HG02938 (cell line): ENCODE results near the gene FAM98A.
A peak's percentile ranks its signal among the peaks of the same experiment; 100 is the strongest.

Source experiments
- ATAC-seq: cut with Tn5 transposase; IDR thresholded peaks from one replicate; pipeline ENCODE4 v1.9.1; 2021; ENCODE audit warnings: mild to moderate bottlenecking, moderate library complexity; ENCODE audit not compliant: unreplicated experiment

FAM98A gene

GRCh38 chr2:33598561-33599174 lies 431 bp downstream of the FAM98A start:
- ATAC-seq = peak; percentile 63

- ATAC-seq = no peak
Measured at GRCh38 chr2:33597026-33597425, 2.1 kb downstream of the FAM98A start.

GRCh38 chr2:33595385-33595784 lies 3.7 kb downstream of the FAM98A start:
- ATAC-seq = no peak

GRCh38 chr2:33589444-33589843 lies 9.7 kb downstream of the FAM98A start:
- no peak for ATAC-seq

- ATAC-seq = no peak
Measured at GRCh38 chr2:33588232-33588631, 10.9 kb downstream of the FAM98A start.

GRCh38 chr2:33586766-33587165 lies 12.3 kb downstream of the FAM98A start:
- ATAC-seq = no peak

- ATAC-seq = no peak
Measured at GRCh38 chr2:33583194-33583938, 15.7 kb downstream of the FAM98A start.

- ATAC-seq = no peak
Measured at GRCh38 chr2:33581872-33582271, 17.2 kb downstream of the FAM98A start.

GRCh38 chr2:33579227-33579626 lies 19.9 kb downstream of the FAM98A start:
- ATAC-seq = no peak

- ATAC-seq = no peak
Measured at GRCh38 chr2:33577668-33578067, 21.4 kb downstream of the FAM98A start.

- no peak for ATAC-seq
Measured at GRCh38 chr2:33577084-33577483, 22.0 kb downstream of the FAM98A start.

GRCh38 chr2:33573657-33574056 lies 25.4 kb downstream of the FAM98A start:
- no peak for ATAC-seq

- no peak for ATAC-seq
Measured at GRCh38 chr2:33570681-33571080, 28.4 kb downstream of the FAM98A start.

- ATAC-seq = no peak
Measured at GRCh38 chr2:33561872-33562271, 37.2 kb downstream of the FAM98A start.

GRCh38 chr2:33560017-33560416 lies 39.1 kb downstream of the FAM98A start:
- no peak for ATAC-seq

- ATAC-seq = no peak
Measured at GRCh38 chr2:33559328-33559727, 39.8 kb downstream of the FAM98A start.

GRCh38 chr2:33555681-33556080 lies 43.4 kb downstream of the FAM98A start:
- ATAC-seq = no peak

GRCh38 chr2:33552758-33553461 lies 46.2 kb downstream of the FAM98A start:
- ATAC-seq = no peak

- no peak for ATAC-seq
Measured at GRCh38 chr2:33550206-33550605, 48.9 kb downstream of the FAM98A start.

- no peak for ATAC-seq
Measured at GRCh38 chr2:33541243-33541642, 57.9 kb downstream of the FAM98A start.

- no peak for ATAC-seq
Measured at GRCh38 chr2:33535421-33535820, 63.7 kb downstream of the FAM98A start.
